Erythroblast (primary cell): Measurements from ENCODE around the gene ANKRD44.

ENCODE experiments used
- GATA1 ChIP-seq: IDR thresholded peaks from 2 replicates; pipeline ENCODE4 v1.6.1; 2011; ENCODE audit warnings: low read depth, mild to moderate bottlenecking, control low read depth, low read length, moderate library complexity
- POLR2A ChIP-seq: IDR thresholded peaks from 2 replicates; pipeline ENCODE4 v1.6.1; 2011; ENCODE audit warnings: mild to moderate bottlenecking, low read length

DNA sequence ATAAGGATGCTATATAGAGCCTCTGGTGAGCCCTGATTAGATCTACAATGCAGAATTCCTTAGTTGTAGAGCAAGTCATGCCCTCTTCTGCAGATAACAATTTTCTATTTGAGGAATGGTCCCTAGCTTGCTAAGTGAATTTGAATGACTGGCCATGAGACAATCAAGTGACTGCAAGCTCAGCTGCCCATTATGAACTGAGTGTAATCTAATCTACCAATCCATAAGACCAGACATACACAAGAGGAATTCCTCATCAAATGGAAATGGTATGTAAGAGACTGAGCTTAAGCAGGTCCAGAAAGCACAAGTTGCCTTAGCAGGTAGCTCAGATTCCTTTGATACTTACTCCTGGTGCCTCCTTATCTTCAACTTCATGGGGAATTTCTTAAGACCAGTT lies 4.8 kb upstream of the ANKRD44 start:
- no peak for TF ChIP-seq POLR2A
- TF ChIP-seq GATA1: no peak
